IMR-90 (cell line): ENCODE data around the gene AKAP13. TPM values are rescaled to one million over a fixed set of nuclear protein-coding genes. Genes with fewer than 3 reads are reported as not detected.

ENCODE experiments used
- ATAC-seq: fragments of 200-7000 bp; cut with Tn5 transposase; 2 replicates; pipeline ENCODE4 v1.9.1; 2020; ENCODE audit warnings: low read depth, mild to moderate bottlenecking, moderate library complexity
- BruUV-seq: library from RNA; stranded (reverse); fragments of 400-500 nt; replicated peaks from 2 replicates; lab custom pipeline; 2021; lab: Mats Ljungman, UMichigan
- CTCF ChIA-PET: fragments of 300-600 bp; formaldehyde crosslinking; extraction: SDS; loops from one replicate; lab custom pipeline; 2021; ENCODE audit warnings: antibody characterized with exemption; lab: Yijun Ruan, JAX
- POLR2A ChIA-PET: fragments of 300-600 bp; sonication (Branson Sonifier 250); formaldehyde crosslinking; loops from one replicate; lab custom pipeline; 2022; ENCODE audit warnings: antibody characterized with exemption; ENCODE audit not compliant: unreplicated experiment; lab: Charles Lee
- DNase-seq: peaks from one replicate; pipeline ENCODE4 v3.0.0; 2013
- H2AFZ ChIP-seq: replicated peaks from 2 replicates; pipeline ENCODE3; 2013; ENCODE audit warnings: low read length, mild to moderate bottlenecking; ENCODE audit not compliant: poor library complexity
- H2AK5ac ChIP-seq: 2 replicates; pipeline ENCODE4 v1.6.1; 2013; ENCODE audit warnings: low read depth, low read length, inconsistent platforms
- H2AK9ac ChIP-seq: replicated peaks from 2 replicates; pipeline ENCODE3; 2013; ENCODE audit warnings: mild to moderate bottlenecking, low read depth, low read length, moderate library complexity; ENCODE audit not compliant: poor library complexity
- H2BK120ac ChIP-seq: 2 replicates; pipeline ENCODE4 v1.6.1; 2013; ENCODE audit warnings: low read depth, low read length, inconsistent platforms
- H2BK15ac ChIP-seq: 3 replicates; pipeline ENCODE4 v1.6.1; 2013; ENCODE audit warnings: low read depth, low read length, inconsistent platforms
- H2BK20ac ChIP-seq: 2 replicates; pipeline ENCODE4 v1.6.1; 2013; ENCODE audit warnings: low read depth, mild to moderate bottlenecking, inconsistent platforms, low read length, moderate library complexity
- H2BK5ac ChIP-seq: 2 replicates; pipeline ENCODE4 v1.6.1; 2013; ENCODE audit warnings: mild to moderate bottlenecking, low read depth, low read length, inconsistent platforms; ENCODE audit not compliant: poor library complexity, severe bottlenecking
- H3K14ac ChIP-seq: replicated peaks from 2 replicates; pipeline ENCODE4 v1.6.1; 2013; ENCODE audit warnings: low read depth, low read length, inconsistent platforms
- H3K18ac ChIP-seq: 2 replicates; pipeline ENCODE4 v1.6.1; 2013; ENCODE audit warnings: low read depth, low read length, control low read depth
- H3K23ac ChIP-seq: 2 replicates; pipeline ENCODE4 v1.6.1; 2013; ENCODE audit warnings: low read depth, low read length, inconsistent platforms
- H3K27ac ChIP-seq: 2 replicates; pipeline ENCODE4 v1.5.1; 2013; ENCODE audit warnings: mild to moderate bottlenecking, control low read depth, low read length; ENCODE audit not compliant: insufficient read depth
- H3K27me3 ChIP-seq: 2 replicates; pipeline ENCODE4 v1.6.1; 2013; ENCODE audit warnings: low read length; ENCODE audit not compliant: control insufficient read depth, insufficient read depth
- H3K36me3 ChIP-seq: 2 replicates; pipeline ENCODE4 v1.6.1; 2013; ENCODE audit warnings: low read length, mixed read lengths; ENCODE audit not compliant: control insufficient read depth, insufficient read depth
- H3K4ac ChIP-seq: 2 replicates; pipeline ENCODE4 v1.6.1; 2013; ENCODE audit warnings: low read depth, low read length, inconsistent platforms
- H3K4me1 ChIP-seq: 2 replicates; pipeline ENCODE4 v1.6.1; 2013; ENCODE audit warnings: low read length, mixed read lengths; ENCODE audit not compliant: control insufficient read depth, insufficient read depth
- H3K4me2 ChIP-seq: 2 replicates; pipeline ENCODE4 v1.6.1; 2013; ENCODE audit warnings: low read depth, mild to moderate bottlenecking, control low read depth, low read length, moderate library complexity
- H3K4me3 ChIP-seq: 2 replicates; pipeline ENCODE4 v1.5.1; 2013; ENCODE audit warnings: low read depth, mild to moderate bottlenecking, control low read depth, low read length, moderate library complexity; ENCODE audit not compliant: insufficient read depth
- H3K56ac ChIP-seq: 2 replicates; pipeline ENCODE4 v1.6.1; 2013; ENCODE audit warnings: low read length, inconsistent platforms; ENCODE audit not compliant: insufficient read depth; ENCODE audit errors: extremely low read depth
- H3K79me1 ChIP-seq, 2 experiments: 2 replicates each; pipeline ENCODE4 v1.6.1; 2013; ENCODE audit warnings: low read length in 2 of 2, inconsistent platforms in 1 of 2, low read depth in 1 of 2
- H3K9ac ChIP-seq: 2 replicates; pipeline ENCODE4 v1.6.1; 2013; ENCODE audit warnings: low read depth, low read length, control low read depth
- H3K9me1 ChIP-seq: 2 replicates; pipeline ENCODE4 v1.6.1; 2013; ENCODE audit warnings: low read length, inconsistent platforms; ENCODE audit not compliant: insufficient read depth
- H3K9me3 ChIP-seq: 2 replicates; pipeline ENCODE4 v1.6.1; 2013; ENCODE audit warnings: low read length; ENCODE audit not compliant: control insufficient read depth, insufficient read depth
- H4K20me1 ChIP-seq: 2 replicates; pipeline ENCODE4 v1.6.1; 2013; ENCODE audit warnings: low read length, inconsistent platforms; ENCODE audit not compliant: insufficient read depth
- H4K5ac ChIP-seq: 2 replicates; pipeline ENCODE4 v1.6.1; 2013; ENCODE audit warnings: mild to moderate bottlenecking, low read depth, low read length, control low read depth
- H4K8ac ChIP-seq, 2 experiments: 2 replicates each; pipeline ENCODE4 v1.6.1; 2013; ENCODE audit warnings: low read depth in 2 of 2, low read length in 2 of 2, control low read depth in 1 of 2, inconsistent platforms in 1 of 2
- H4K91ac ChIP-seq: 2 replicates; pipeline ENCODE4 v1.6.1; 2013; ENCODE audit warnings: low read depth, low read length, inconsistent platforms; ENCODE audit not compliant: insufficient read depth
- CEBPB ChIP-seq: IDR thresholded peaks from 2 replicates; pipeline ENCODE4 v1.6.1; 2012; ENCODE audit warnings: low read depth, low read length, improper control_type of control experiment
- ELK1 ChIP-seq: fragments of 150-350 bp; IDR thresholded peaks from 2 replicates; pipeline ENCODE4 v1.6.1; 2016; ENCODE audit warnings: low read depth, mild to moderate bottlenecking, low read length, moderate library complexity, borderline replicate concordance
- FOS ChIP-seq: fragments of 150-350 bp; IDR thresholded peaks from 2 replicates; pipeline ENCODE4 v1.6.1; 2016; ENCODE audit warnings: low read depth, low read length
- NFE2L2 ChIP-seq: fragments of 150-350 bp; IDR thresholded peaks from 2 replicates; pipeline ENCODE4 v1.6.1; 2016; ENCODE audit warnings: low read depth, mild to moderate bottlenecking, low read length
- POLR2A ChIP-seq: IDR thresholded peaks from 2 replicates; pipeline ENCODE4 v1.6.1; 2012; ENCODE audit warnings: mild to moderate bottlenecking, low read depth, low read length
- RFX5 ChIP-seq: IDR thresholded peaks from 2 replicates; pipeline ENCODE4 v1.8.0; 2012; ENCODE audit warnings: low read depth, mild to moderate bottlenecking, low read length, moderate library complexity
- SMC3 ChIP-seq: fragments of 150-350 bp; IDR thresholded peaks from 2 replicates; pipeline ENCODE4 v1.6.1; 2016; ENCODE audit warnings: low read depth, mild to moderate bottlenecking, antibody characterized with exemption, low read length, moderate library complexity
- WGBS, 2 experiments: methylation state at CpG; one replicate each; pipeline versions ENCODE4 v1.1.5 to v1.1.7; 2013; ENCODE audit warnings: missing lambda C conversion rate in 2 of 2; ENCODE audit not compliant: insufficient read length in 1 of 2; ENCODE audit errors: extremely low coverage in 2 of 2; 5-methylcytosine and 5-hydroxymethylcytosine counted together
- dilution Hi-C: fragments of 300-500 bp; cut with HindIII; formaldehyde crosslinking; loops from one replicate; pipeline ENCODE4 v1.14.3; 2018; ENCODE audit warnings: low sequenced_read_pairs; ENCODE audit not compliant: unreplicated experiment
- in situ Hi-C: fragments of 300-500 bp; cut with MboI; formaldehyde crosslinking; loops from 3 replicates; pipeline ENCODE4 v1.14.3; 2019; ENCODE audit warnings: low sequenced_read_pairs, inconsistent platforms, mixed read lengths
- intact Hi-C: fragments of 100-400 bp; cut with micrococcal nuclease; formaldehyde crosslinking; loops from 2 replicates; pipeline ENCODE4 v1.10.0; 2022
- polyA plus RNA-seq, 3 experiments: library from polyadenylated mRNA; depleted of rRNA; stranded (reverse); fragments of >200 nt; gene quantifications; 2 replicates each; pipeline ENCODE4 v1.2.3, GENCODE V29; 2012; ENCODE audit warnings: low replicate concordance in 1 of 3
- total RNA-seq: library from RNA; depleted of rRNA; stranded (reverse); fragments of >200 nt; gene quantifications from 2 replicates; pipeline ENCODE4 v1.2.3, GENCODE V29; 2012

AKAP13 gene
- total and polyA plus RNA-seq, 2 of the 4 experiments (the other 2 are of a cell fraction): 10.4 to 46.4 TPM

DNA sequence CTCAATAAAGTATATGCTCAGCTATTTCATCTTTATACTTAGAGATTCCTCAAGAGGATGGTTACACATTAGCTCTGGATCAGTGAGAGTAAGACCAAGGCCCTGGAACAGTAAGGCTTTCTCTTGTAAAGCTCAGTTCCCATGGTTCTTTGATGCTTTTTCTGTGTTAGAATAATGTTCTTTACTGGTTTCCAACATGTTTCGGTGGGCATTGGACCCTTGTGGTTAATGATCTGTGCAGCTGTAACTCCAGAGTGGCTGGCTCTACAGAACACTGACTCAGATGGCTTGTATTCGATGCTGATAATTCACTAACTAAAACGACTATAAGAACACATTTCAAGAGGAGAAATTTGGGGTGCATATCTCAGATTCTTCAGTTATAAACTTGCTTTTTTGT is 114.7 kb downstream of the AKAP13 start:
- H2AK9ac ChIP-seq: no peak overlapping the region
- no CpG with 5 or more reads among the region's 3 CpGs for WGBS, 2 experiments
- H3K23ac ChIP-seq: no peak overlapping the region
- no peak overlapping the region for H3K9ac ChIP-seq
- H2BK15ac ChIP-seq: no peak overlapping the region
- H2BK120ac ChIP-seq: no peak overlapping the region
- ChIA-PET CTCF (interaction anchor here (0.6 to 1.9 kb wide), 2 partner anchors 9 to 194 kb away, joined by 3 to 10 read pairs; no protein-coding TSS in a partner anchor), POLR2A (no interaction called here)
- H4K20me1 ChIP-seq: peaks cover 20% of the 10 kb centered on the region
- no peak overlapping the region for H3K4me3 ChIP-seq
- H3K4ac ChIP-seq: no peak overlapping the region
- H2AK5ac ChIP-seq: no peak overlapping the region
- no peak overlapping the region for H3K14ac ChIP-seq
- H2BK5ac ChIP-seq: no peak overlapping the region
- no peak overlapping the region for H4K8ac ChIP-seq
- no peak overlapping the region for H4K5ac ChIP-seq
- DNase-seq: no peak
- no peak overlapping the region for H3K4me2 ChIP-seq
- peaks cover 18% of the 10 kb centered on the region for H3K9me1 ChIP-seq
- in situ Hi-C loops: loop anchor here (5.0 kb wide), 1 partner anchor 203 kb away; no protein-coding TSS in a partner anchor
- H3K9me3 ChIP-seq: no peaks in the 10 kb centered on the region
- intact Hi-C loops: no loop called here
- dilution Hi-C loops: no loop called here
- H4K91ac ChIP-seq: no peak overlapping the region
- no peaks in the 10 kb centered on the region for H3K27me3 ChIP-seq
- peaks cover 8% of the 10 kb centered on the region for H3K4me1 ChIP-seq
- H3K27ac ChIP-seq: no peak overlapping the region
- no peak for ATAC-seq
- H3K56ac ChIP-seq: no peak overlapping the region
- no TSS peak for BruUV-seq
- no peak overlapping the region for H2AFZ ChIP-seq
- no peak overlapping the region for H3K18ac ChIP-seq
- no peak overlapping the region for H2BK20ac ChIP-seq
- TF ChIP-seq RFX5 (no peak), FOS (no peak), SMC3 (no peak), NFE2L2 (no peak), CEBPB (no peak), ELK1 (no peak), POLR2A (no peak)
- H3K79me1 ChIP-seq: peaks cover 38 to 86% of the 10 kb centered on the region in 2 experiments
- no peaks in the 10 kb centered on the region for H3K36me3 ChIP-seq
